HL-60 (cell line): ENCODE data around the gene SLC10A2.

Experiments used
- DNase-seq, 2 experiments: peaks; one replicate each; pipeline ENCODE4 v3.0.0-alpha.2; 2010 to 2020; ENCODE audit warnings: low read depth in 1 of 2, low spot score in 1 of 2
- H3K27ac ChIP-seq: fragments of 250-450 bp; sonication (Bioruptor Pico); replicated peaks from 2 replicates; pipeline ENCODE4 v1.5.1; 2020; ENCODE audit warnings: mild to moderate bottlenecking, moderate library complexity
- H3K27me3 ChIP-seq: fragments of 250-450 bp; sonication (Bioruptor Pico); 2 replicates; pipeline ENCODE4 v1.5.1; 2021; ENCODE audit warnings: mild to moderate bottlenecking, moderate library complexity; ENCODE audit not compliant: insufficient read depth, poor library complexity, severe bottlenecking
- H3K4me3 ChIP-seq: replicated peaks from 2 replicates; pipeline ENCODE4 v1.5.1; 2011; ENCODE audit warnings: mild to moderate bottlenecking, control low read depth, low read length; ENCODE audit not compliant: insufficient read depth
- SPI1 ChIP-seq: IDR thresholded peaks from 2 replicates; pipeline ENCODE4 v1.6.1; 2012; ENCODE audit warnings: low read depth, mild to moderate bottlenecking, borderline replicate concordance
- TF ChIP-seq, protein P1 (sequence below): IDR thresholded peaks from 2 replicates; pipeline ENCODE4 v1.6.1; 2012; ENCODE audit warnings: low read depth; ENCODE audit not compliant: insufficient replicate concordance

Gene SLC10A2

DNA sequence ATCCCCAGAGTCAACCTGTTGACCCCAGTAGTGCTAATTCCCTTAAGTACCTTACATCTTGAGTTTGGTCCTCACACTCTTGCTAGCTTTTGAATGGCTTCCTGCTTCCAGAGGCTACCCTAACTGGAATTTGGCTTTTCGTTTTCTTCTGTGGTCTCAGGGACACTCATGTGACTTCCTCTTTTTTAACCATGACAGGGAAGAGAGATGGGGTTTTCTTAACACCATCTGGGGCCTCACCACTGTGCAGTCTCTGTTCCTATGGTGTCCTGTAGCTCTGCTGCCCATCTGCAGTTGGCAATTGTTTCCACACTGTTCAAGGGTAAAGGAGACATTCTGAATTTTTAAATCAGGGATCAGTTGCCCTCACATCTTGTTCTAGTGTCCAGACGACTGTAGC lies 66.7 kb downstream of the SLC10A2 start:
- no peak overlapping the region for H3K4me3 ChIP-seq

More for the DNA sequence above, 66.7 kb downstream of the SLC10A2 start:
- DNase-seq: peak; percentile 6 to 51
- H3K27ac ChIP-seq: no peak overlapping the region
- no peaks in the 10 kb centered on the region for H3K27me3 ChIP-seq
- TF ChIP-seq, protein P1, sequence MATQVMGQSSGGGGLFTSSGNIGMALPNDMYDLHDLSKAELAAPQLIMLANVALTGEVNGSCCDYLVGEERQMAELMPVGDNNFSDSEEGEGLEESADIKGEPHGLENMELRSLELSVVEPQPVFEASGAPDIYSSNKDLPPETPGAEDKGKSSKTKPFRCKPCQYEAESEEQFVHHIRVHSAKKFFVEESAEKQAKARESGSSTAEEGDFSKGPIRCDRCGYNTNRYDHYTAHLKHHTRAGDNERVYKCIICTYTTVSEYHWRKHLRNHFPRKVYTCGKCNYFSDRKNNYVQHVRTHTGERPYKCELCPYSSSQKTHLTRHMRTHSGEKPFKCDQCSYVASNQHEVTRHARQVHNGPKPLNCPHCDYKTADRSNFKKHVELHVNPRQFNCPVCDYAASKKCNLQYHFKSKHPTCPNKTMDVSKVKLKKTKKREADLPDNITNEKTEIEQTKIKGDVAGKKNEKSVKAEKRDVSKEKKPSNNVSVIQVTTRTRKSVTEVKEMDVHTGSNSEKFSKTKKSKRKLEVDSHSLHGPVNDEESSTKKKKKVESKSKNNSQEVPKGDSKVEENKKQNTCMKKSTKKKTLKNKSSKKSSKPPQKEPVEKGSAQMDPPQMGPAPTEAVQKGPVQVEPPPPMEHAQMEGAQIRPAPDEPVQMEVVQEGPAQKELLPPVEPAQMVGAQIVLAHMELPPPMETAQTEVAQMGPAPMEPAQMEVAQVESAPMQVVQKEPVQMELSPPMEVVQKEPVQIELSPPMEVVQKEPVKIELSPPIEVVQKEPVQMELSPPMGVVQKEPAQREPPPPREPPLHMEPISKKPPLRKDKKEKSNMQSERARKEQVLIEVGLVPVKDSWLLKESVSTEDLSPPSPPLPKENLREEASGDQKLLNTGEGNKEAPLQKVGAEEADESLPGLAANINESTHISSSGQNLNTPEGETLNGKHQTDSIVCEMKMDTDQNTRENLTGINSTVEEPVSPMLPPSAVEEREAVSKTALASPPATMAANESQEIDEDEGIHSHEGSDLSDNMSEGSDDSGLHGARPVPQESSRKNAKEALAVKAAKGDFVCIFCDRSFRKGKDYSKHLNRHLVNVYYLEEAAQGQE: no peak
- peak; percentile 93 for TF ChIP-seq SPI1
